Mesothelial cell of epicardium (in vitro differentiated cells): Measurements from ENCODE around the gene MYRF. TPM values are rescaled to one million over a fixed set of nuclear protein-coding genes. Genes with fewer than 3 reads are reported as not detected.

Experiments
- DNase-seq, 2 experiments: peaks; one replicate each; pipeline ENCODE4 v3.0.0; 2021; ENCODE audit warnings: low spot score in 2 of 2; ENCODE audit not compliant: unreplicated experiment in 2 of 2
- H3K27ac Mint-ChIP-seq: 2 replicates; pipeline ENCODE4 v1.8.0; 2021; ENCODE audit warnings: mixed read lengths
- H3K27me3 Mint-ChIP-seq: 2 replicates; pipeline ENCODE4 v1.8.0; 2021; ENCODE audit warnings: low read depth, mixed read lengths
- H3K36me3 Mint-ChIP-seq: 2 replicates; pipeline ENCODE4 v1.8.0; 2021; ENCODE audit warnings: mixed read lengths
- H3K4me1 Mint-ChIP-seq: 2 replicates; pipeline ENCODE4 v1.8.0; 2021; ENCODE audit warnings: mixed read lengths
- H3K4me3 Mint-ChIP-seq: 2 replicates; pipeline ENCODE4 v1.8.0; 2021; ENCODE audit warnings: mild to moderate bottlenecking, moderate library complexity, mixed read lengths
- H3K9me3 Mint-ChIP-seq: 2 replicates; pipeline ENCODE4 v1.8.0; 2021; ENCODE audit warnings: mixed read lengths
- total RNA-seq: library from RNA; stranded (reverse); gene quantifications from 3 replicates; pipeline ENCODE4 v1.2.1, GENCODE V29; 2021
- TF ChIP-seq, protein P1 (sequence below): fragments of 200-600 bp; sonication (generic); IDR thresholded peaks from one replicate; pipeline ENCODE4 v1.5.0; 2021; ENCODE audit warnings: antibody characterized with exemption; ENCODE audit not compliant: unreplicated experiment

MYRF gene
- total RNA-seq, 1 donor from 2014 or later = 428 TPM

DNA sequence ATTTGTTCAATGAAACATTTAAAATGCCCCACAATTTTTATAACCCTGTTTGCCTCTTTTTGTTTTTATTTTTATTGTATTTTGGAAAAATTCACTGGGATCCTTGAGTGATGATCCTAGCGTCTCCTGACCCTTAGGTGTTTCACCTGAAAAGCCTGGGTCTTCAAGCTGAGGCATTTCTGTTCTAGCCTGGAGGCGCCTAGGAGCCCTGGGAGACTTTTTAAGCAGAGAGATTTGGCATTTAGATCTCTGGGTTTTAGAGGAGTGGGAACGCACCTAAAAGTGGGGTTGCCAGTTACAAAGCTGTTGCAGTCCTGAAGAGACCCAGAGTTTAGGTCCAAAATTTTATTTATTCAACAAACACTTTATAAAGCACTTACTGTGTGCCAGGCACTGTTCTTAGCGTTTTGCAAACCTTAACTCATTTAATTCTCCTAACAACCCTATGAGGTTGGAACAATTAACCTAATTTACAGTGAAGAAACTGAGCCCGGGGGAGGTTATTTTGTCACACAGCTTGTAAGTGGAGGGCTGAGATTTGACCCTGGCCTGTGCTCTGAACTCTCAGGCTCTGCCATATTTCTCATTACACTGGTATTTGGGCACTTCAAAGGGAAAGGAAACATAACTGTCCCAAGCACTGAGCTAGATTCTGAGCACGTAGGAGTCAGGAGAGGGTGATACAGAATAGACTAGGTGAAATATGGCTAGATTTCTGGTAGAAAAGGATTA is 65.2 kb downstream of the MYRF start:
- Mint-ChIP-seq H3K27ac (peak overlapping the region; percentile 93), H3K36me3 (peaks cover 13% of the 10 kb centered on the region), H3K9me3 (no peaks in the 10 kb centered on the region), H3K4me3 (peak overlapping the region; percentile 93), H3K27me3 (no peaks in the 10 kb centered on the region), H3K4me1 (peaks cover 17% of the 10 kb centered on the region)
- DNase-seq = no peak
- TF ChIP-seq, protein P1, sequence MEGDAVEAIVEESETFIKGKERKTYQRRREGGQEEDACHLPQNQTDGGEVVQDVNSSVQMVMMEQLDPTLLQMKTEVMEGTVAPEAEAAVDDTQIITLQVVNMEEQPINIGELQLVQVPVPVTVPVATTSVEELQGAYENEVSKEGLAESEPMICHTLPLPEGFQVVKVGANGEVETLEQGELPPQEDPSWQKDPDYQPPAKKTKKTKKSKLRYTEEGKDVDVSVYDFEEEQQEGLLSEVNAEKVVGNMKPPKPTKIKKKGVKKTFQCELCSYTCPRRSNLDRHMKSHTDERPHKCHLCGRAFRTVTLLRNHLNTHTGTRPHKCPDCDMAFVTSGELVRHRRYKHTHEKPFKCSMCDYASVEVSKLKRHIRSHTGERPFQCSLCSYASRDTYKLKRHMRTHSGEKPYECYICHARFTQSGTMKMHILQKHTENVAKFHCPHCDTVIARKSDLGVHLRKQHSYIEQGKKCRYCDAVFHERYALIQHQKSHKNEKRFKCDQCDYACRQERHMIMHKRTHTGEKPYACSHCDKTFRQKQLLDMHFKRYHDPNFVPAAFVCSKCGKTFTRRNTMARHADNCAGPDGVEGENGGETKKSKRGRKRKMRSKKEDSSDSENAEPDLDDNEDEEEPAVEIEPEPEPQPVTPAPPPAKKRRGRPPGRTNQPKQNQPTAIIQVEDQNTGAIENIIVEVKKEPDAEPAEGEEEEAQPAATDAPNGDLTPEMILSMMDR = no peak

DNA sequence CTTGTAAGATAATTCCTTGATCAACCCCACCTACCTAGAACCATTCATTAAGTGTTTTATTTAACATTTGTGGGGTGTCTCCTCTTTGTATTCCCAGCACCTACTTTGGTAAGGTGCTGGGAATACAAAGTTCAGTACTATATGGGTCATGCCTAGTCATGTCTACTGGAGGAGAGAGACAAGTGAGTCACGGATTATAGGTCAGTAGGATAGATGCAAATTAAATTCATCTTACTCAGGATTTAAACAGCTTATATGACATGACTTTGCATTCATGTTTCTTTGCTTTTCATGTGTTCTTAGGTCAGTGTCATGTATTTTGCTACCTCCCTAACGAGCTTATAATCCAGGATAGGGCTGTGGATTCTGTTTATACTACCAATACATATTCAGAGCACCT is 67.7 kb downstream of the MYRF start:
- Mint-ChIP-seq H3K9me3 (no peaks in the 10 kb centered on the region), H3K36me3 (no peaks in the 10 kb centered on the region), H3K27me3 (no peaks in the 10 kb centered on the region), H3K4me1 (peaks cover 9% of the 10 kb centered on the region), H3K27ac (no peak overlapping the region), H3K4me3 (no peak overlapping the region)
- no peak for DNase-seq
- TF ChIP-seq, protein P1 = no peak

DNA sequence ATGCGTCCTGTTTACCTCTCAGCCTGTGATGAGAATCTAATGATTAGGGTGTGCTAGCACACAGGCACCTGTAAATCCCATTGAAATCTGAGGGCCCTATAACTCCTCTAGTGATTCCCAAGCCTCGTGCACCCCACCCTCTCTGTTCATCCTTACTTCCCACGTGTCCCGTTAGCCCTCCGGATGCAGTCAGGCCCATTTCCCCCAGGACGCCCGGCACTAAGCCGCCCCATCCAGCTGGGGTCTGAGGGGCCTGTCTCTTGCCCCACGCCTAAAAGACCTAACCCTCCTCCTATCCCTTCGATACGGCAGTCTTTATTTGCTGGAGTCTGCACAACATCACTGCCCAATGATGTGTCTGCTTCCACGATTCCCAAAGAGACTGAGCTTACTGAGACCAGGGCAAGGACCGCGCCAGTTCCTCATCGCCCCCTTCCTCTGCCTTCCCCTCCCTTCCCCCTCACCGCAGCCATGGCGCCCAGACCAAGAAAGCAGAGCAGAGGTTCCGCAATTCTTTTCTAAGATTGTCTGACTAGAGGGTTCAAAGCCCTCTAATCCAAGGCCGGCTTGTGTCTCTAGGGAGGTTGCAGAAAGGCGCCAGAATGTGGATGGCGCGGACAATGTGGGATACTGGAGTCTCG is 74.6 kb downstream of the MYRF start:
- Mint-ChIP-seq H3K36me3 (peaks cover 2% of the 10 kb centered on the region), H3K9me3 (no peaks in the 10 kb centered on the region), H3K27ac (peak overlapping the region; percentile 98), H3K27me3 (no peaks in the 10 kb centered on the region), H3K4me3 (peak overlapping the region; percentile 89), H3K4me1 (peaks cover 39% of the 10 kb centered on the region)
- DNase-seq = no peak
- TF ChIP-seq, protein P1 = no peak

DNA sequence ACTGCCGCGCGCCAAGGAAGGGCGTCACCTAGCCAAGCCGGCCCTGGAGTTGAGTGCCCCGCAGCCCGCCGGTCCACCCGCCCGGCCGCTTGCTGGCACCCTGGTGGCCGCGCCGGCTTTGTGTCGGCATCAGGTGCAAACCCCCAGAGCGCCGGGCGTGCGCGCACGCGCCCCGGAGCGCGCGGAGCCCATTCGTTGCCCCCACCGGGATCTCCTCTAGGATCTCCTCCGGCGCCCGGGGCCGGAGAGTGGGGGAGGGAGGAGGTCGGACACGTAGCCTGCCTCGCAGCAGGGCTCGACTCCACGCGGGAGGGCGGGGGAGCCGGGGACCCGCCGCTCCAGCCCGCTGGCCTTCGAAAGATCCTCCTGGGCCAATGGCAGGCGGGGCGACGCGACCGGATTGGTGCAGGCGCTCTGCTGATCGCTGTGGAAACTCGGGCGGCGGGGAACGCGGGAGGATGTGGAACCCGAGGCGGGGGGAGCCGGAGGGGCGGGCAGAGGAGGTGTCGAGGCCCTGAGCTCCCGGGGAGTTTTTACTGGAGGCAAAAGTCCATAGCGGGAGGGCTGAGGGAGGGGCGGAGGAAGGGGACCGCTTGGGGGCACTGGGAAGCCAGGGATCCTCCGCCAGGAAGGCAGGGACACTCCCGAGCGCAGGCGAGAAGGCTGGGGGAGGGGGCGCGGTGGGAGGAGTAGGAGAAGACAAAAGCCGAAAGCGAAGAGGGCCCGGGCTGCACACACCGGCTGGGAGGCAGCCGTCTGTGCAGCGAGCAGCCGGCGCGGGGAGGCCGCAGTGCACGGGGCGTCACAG is 75.3 kb downstream of the MYRF start, which contains the start of gene FADS2:
Gene FADS2, plus strand, starts transcription at position 730 of the 808 bp plus-strand sequence. CDS start 91 bp downstream, outside the sequence.
- no peaks in the 10 kb centered on the region for H3K27me3 Mint-ChIP-seq
- TF ChIP-seq, protein P1 = no peak
- no peaks in the 10 kb centered on the region for H3K9me3 Mint-ChIP-seq
- peaks cover 44% of the 10 kb centered on the region for H3K4me1 Mint-ChIP-seq
- DNase-seq = peak; percentile 85 to 91
- peak within 1 kb of the TSS; percentile 89 for H3K4me3 Mint-ChIP-seq
- H3K27ac Mint-ChIP-seq = peak within 1 kb of the TSS; percentile 98
- peaks cover 2% of the 10 kb centered on the region for H3K36me3 Mint-ChIP-seq

DNA sequence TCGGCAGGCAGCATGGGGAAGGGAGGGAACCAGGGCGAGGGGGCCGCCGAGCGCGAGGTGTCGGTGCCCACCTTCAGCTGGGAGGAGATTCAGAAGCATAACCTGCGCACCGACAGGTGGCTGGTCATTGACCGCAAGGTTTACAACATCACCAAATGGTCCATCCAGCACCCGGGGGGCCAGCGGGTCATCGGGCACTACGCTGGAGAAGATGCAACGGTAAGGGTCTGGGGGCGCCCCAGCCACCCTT is 75.9 kb downstream of the MYRF start:
- Mint-ChIP-seq H3K36me3 (peaks cover 2% of the 10 kb centered on the region), H3K27ac (peak overlapping the region; percentile 95), H3K4me3 (peak overlapping the region; percentile 89), H3K4me1 (peaks cover 48% of the 10 kb centered on the region), H3K27me3 (no peaks in the 10 kb centered on the region), H3K9me3 (no peaks in the 10 kb centered on the region)
- DNase-seq = no peak
- TF ChIP-seq, protein P1 = no peak
